HT1080 (cell line): ENCODE measurements around the gene UPB1. TPM values are rescaled to one million over a fixed set of nuclear protein-coding genes. Genes with fewer than 3 reads are reported as not detected.

Experiments
- DNase-seq: peaks from one replicate; pipeline ENCODE4 v3.0.0-alpha.2; 2015; ENCODE audit warnings: low read depth
- polyA plus RNA-seq, 2 experiments: library from polyadenylated mRNA; depleted of rRNA; stranded (reverse); fragments of >200 nt; gene quantifications; 2 replicates each; pipeline ENCODE4 v1.2.3, GENCODE V29; 2015
- total RNA-seq: library from RNA; depleted of rRNA; stranded (reverse); fragments of >200 nt; shearing (Covaris generic); gene quantifications from 2 replicates; pipeline ENCODE4 v1.2.3, GENCODE V29; 2014; rRNA removed

Gene UPB1
- not detected in 2 replicates for total RNA-seq
- 0.05 and 0.15 TPM in 2 replicates for polyA plus RNA-seq (2015; cell fraction: cytosol; rRNA removed)
- 0.14 and 0.45 TPM in 2 replicates for polyA plus RNA-seq (2015; cell fraction: nucleus; rRNA removed)

DNA sequence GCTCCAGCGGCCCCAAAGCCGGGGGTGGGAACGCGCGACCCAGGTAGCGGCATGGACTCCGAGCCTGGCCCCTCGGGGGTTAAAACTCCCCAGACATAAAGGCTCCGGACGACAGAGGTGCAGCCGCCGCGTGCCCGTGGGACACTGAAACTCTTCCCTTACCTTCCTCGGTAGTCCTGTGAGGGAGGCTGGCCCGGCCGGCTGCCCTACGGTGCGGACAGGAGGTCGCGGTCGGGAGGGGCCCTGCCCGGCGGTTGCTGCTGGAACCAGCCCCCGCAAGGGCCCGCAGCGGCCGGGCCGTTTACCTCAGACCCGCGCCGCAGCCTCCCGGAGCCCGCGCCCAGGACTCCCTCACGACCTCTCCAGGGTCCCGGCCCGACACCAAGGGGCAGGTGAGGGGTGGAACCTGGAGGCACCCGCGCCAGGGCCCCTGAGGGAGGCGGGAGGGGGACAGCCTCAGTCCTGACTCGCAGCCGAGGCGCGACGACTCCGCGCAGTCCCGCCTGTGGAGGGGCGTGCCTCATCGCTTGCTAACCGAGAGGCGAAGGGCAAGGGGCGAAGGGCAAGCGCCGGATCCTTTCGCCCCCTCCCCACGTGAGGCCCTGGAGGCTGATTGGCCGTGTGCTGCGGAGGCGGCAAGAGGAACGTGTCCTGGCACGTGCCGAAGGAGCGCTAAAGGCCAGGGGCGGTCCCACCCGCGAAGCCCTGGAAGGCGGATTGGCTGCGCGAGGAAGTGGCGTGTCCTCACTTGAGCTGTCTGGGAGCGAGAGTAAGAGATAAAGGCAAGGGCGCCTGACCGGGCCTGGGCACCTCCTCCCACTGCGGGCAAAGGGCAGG lies at the start of gene UPB1:
Gene UPB1, plus strand, starts transcription at position 805 of the 837 bp plus-strand sequence. CDS start 72 bp downstream, outside the sequence.
- no peak for DNase-seq

DNA sequence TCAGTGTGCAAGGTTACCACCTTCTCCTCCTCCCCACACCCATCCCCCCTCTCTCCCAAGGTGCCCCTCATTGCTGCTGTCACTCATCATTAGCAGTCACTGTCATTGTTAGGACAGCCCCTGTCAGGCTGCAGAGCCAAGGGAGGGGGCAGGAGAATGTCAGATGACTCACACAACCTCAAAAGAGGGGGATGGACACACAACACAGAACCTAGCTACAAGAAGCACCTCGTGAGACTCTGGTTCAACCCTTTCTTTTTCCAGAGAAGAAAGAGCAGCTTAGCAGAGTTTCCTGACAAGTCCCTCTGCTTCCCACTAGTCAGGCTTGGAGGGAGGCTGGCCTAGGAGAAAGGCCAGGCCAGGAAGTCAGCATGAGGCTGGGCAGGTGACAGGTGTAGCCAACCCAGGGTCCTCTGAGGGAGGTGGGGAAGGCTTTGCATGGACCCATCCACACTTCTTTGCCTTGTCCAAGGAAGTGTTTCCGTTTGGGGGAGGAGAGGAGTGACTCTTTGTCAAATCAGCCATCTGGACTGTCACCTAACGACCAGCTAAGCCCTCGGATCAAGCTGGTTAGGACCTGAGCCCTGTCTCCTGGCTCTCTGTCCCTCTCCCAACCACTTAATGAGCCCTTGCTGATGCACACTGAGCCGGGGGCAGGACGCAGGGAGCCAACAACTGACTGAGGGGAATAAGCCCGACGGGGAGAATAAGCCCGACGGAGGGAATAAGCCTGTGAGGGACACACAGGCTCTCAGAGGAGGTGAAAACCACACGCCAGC lies 49.5 kb upstream of the UPB1 start:
- peak; percentile 41 for DNase-seq

DNA sequence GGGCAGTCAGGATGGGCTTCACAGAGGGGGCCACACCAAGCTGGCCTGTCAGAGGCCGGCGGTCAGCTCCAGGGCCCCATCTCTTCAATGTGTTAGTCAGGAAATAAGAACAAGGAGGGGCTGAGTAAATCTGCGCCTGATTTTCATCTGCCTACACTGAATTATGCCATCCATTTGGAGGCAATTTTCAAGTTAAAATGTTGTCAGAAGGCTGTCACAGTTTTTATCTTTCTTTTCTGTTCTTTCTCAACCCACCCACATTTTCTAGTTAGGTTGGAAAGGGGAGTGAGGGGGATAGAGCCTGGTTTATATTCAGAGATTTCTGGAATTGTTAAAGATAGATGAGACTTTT lies 48.9 kb upstream of the UPB1 start:
- no peak for DNase-seq

DNA sequence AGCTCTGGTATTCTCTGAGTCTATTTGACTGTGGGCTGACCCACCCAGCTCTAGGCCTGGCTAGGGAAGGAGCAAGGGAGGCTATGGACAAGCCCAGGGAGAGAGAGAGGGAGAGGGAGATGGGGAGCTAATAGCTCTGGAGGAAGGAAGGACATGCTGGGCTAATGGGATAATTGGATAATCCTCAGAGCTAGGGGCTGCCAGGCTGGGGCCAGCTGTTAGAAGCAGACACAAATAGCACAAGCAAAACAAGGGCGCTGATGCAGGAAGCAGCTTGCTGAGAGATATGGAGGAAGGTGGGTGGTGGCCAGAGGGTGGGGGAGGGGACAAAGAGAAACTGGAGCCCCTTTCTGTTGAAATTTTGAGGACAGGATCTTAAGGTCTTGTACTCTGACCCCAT lies 44.5 kb upstream of the UPB1 start:
- no peak for DNase-seq

DNA sequence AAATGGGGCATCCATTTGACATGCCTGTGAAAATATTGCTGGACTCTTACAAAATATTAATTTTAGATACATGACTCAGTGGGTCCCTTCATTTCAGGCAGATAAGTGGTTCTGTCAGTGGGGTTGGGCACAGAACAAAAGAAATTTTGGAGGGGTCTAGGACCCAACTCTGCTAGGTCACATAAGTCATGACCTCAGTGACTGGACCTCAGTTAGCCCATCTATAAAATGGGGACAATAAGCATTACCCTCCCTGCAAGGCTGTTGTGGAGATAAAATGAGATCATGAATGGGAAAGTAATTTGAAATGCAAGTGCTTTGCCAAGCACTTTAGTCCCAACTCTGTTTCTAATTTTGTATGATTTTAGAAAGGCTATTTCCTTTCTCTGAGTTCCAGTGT lies 44.0 kb upstream of the UPB1 start:
- DNase-seq: no peak

DNA sequence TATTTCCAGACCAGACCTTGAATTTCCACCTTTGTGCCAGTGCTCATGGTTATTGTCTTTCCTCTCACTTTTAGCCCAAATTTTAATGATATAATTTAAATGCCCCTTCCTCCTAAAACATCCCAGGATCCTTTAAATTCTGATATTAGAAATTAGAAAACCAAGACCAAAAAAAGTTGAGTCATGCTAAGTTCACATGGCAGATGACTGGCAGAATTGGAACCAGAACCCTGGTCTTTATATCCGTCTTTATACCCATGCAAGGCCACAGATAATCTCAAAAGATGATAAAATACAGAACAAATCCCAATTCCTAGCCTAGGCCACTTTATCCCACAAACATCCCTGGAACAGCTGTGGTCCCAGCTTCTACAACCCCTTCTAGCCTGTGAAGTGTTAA lies 41.3 kb upstream of the UPB1 start:
- DNase-seq: no peak

DNA sequence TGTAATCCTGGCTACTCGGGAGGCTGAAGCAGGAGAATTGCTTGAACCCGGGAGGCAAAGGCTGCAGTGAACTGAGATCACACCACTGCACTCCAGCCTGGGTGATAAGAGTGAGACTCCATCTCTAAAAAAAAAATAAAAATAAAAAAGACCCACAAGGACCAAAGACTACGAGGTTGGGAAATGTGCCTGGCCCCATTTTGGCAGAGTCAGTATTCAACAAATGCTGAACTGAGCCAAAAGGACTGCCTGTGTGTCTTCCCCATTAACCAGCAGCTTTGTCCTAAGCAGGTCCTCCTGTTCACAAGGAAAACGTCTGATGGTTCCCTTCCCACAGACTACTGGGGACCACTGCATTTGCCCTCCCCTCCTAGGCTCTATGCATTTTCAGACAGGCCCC lies 40.1 kb upstream of the UPB1 start:
- no peak for DNase-seq

DNA sequence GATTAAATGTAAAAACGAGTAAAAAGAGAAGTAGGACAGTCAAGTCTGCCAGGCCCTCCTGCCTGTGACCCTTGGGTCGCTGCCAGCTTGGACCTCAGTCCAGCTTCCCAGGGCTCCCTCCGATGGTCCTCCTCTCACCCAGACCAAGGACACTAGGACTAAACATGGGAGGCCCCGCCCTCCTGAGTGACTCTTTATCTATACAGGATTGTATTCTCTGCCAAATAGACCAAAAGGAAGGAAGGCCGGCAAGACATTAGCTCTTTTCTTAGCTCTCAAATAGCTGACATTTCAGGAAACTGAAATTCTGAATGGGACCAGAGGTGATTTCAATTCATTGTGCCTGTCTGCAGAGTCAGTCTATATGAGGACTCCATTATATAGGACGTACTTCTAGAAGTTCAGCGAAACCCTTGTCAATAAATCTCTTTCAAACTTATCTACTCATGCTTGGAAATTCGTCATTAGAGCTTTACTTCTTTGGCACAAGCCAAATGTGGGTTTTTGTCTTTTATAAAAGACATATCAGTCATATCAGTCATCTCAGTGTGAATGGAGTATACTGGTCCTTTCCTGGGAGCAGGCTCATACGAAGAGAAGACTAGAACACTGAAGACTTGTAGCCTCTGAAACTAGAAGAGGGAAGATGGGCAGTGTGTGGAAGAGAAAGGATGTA lies 39.2 kb upstream of the UPB1 start:
- no peak for DNase-seq

DNA sequence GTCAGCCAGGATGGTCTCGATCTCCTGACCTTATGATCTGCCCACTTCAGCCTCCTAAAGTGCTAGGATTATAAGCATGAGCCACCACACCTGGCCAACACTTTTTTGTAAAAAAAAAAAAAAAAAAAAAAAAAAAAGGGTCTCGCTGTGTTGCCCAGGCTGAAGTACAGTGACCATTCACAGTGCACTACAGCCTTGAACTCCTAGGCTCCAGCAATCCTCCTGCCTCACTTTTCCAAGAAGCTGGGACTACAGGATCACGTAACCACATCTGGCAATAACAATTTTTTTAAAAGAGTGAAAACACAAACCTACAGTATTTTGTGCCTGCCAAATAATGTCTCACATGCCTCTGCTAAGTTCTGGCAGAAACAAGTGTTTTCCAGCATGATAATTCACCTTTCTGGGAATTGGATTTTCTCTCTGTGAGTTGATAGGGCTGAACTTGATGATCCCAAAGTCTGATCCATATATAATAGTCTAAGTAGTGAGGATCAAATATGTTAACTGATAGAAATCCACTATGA lies 37.2 kb upstream of the UPB1 start:
- DNase-seq: no peak

DNA sequence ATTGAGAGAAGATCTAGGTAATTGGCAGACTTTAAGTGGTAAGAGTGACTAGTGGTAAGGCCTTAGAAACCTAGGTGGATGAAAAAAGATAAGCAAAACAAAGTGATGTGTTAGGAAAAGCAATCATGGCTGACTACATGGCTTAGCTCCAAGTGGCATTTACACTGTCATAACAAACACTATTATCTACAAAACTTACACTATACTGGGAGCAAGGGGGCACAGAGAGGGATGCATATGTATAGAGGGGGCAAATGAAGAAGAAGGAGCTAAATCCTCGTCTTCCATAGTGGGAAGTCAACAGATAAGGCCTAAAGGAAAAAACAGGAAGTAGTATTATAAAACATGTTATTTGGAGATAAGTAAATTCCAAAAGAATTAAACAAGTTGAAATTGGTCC lies 35.2 kb upstream of the UPB1 start:
- no peak for DNase-seq

DNA sequence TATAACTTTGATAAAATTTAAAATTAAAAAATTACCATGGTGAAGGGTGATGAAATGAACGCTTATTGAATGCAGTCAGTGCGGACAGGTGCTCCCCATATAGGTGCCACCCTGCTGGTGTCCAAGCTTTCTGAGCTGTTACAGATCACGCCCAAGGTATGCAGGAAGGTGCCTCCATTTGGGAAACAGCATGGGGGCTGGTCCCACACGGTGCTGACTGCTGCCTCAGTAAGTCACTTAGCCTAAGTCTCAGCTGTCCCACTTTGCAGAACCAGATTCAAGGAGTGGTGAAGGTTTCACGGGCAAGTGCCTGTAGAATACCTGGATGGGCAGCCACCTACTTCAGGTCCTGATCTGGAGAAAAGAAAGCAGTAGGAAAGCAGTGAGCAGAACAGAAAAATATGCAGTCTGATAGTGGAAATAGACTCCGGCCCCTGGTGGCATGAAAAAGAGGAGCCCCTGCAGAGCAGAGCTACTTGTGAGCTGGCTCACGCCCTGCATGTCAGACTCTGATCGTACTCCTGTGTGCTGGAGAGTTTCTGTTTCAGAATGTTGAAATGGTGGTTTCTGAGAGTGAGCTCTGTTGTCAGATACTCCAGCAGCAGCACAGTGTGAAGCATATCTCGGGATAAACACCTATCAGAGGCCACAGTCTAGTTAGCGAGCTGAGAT lies 34.6 kb upstream of the UPB1 start:
- DNase-seq: no peak

DNA sequence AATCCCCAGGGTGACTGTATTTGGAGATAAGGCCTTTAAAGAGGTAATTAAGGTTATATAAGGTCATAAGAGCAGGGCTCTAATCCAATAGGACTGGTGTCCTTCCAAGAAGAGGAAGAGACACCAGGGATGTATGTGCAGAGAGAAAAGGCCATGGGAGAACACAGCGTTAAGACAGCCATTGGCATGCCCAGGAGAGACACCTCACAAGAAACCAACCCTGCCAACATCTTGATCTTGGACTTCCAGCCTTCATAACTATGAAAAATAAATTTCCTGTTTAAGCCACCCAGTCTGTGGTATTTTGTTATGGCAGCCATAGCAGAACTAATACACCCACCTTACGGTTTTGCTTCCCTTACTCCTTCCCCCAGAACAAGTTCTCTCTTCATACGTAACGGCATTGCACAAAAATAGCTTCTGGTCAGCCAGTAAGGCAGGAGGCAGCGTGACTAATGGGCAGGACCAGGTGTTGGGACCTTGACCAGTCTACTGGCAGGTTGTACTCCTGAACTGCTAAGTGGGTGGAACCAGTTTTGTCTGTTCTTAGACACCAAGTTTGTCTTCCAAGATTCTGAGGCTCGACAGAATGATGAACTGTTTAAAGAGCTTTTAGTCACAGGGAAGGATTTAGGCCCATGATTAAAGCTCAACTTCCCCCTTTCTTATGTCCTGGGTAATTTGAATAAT lies 31.9 kb upstream of the UPB1 start:
- no peak for DNase-seq

DNA sequence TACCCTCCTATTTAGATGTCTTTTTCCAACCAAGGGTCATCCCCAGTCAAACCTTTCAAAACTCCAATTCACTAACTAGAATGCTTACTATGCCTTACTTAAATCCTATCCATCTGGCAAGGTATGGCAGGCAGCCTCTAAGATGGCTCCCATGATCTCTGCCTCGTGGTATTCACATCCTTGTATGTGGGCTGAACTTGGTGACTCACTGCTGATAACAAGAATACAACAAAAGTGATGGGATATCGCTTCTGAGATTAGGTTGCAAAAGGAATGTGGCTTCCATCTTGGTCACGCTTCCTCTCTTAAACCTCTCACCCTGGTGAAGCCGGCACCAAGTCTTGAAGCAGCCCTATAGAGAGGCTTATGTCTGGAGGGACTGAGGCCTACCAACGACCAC lies 29.6 kb upstream of the UPB1 start:
- DNase-seq: peak; percentile 56

DNA sequence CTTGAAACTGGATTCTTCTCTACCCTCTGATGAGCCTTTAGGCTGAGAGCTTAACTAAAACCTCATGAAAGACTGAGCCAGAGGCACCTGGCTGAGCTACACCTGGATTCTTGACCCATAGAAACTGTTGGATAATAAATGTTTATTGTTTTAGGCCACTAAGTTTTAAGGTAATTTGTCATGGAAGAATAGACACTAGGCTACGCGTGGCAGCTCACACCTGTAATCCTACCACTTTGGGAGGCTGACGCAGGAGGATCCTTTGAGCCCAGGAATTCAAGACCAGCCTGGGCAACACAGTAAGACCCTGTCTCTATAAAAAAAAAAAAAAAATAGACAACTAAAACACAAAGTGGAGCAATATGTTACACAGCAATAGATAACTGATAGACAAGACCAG lies 29.2 kb upstream of the UPB1 start:
- no peak for DNase-seq

DNA sequence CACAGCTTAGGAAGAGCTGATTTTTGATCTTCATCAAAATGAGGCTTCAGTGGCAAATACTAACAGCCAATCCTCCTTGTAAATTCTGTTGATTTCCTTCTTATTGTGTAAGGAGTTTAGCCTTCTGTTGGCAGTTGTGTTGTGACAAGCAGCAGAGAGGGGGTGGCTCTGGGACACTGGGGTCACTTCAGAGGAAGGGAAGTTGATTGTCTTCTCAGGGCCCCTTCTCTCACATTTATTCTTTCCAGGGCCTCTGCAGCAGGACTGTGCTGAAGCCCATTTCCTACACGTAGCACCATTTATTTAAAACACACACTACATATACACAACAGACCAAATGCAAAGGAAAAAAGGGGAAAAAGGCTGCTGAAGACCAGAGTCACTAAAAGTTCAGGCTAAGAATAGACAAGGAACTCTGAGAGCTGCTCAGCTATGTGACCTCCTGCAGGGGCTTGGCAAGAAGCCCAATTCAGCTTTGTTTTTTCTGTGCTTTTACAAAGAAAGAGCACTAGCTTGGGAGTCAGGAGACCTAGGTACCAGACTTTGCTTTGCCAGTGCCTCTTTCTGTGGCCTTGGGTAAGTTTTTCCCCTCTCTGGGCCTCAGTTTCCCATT lies 28.3 kb upstream of the UPB1 start:
- DNase-seq: peak; percentile 61

DNA sequence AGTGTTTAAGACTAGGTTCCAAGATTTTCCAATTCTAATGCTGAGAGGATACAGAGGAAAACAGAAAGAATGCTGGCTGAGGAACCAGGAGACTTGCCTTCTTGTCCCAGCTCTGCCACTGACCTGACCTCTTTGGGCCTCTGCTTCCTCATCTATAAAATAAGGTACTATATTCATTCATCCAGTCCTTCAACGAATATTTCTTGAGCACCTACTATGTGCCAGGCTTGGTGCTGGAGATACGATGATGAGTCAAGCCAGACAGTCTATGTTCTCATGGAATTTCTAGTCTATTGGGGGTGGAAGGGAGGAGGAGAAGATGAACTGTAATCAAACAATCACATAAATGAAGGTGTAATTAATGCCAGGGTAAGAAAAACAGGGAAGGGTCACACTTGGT lies 27.8 kb upstream of the UPB1 start:
- no peak for DNase-seq

DNA sequence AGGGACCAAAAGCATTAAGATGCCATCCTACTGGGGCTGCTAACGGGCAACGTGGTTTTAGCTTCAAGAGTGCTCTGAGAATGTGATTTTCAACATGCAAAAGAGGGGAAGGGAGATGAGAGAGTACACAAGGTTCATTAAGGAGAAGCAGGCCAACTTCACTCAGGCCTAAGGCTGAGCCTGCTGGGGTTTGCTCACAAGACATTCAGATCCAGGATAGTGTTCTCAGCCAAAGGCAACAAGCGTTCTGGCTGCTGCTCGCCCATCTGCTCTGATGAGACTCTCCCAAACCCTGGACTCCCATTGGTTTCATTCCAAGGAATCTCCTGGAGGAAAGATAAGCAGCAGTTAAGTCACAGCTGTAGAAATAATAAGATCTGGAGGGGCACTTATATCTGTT lies 23.6 kb upstream of the UPB1 start:
- DNase-seq: no peak

DNA sequence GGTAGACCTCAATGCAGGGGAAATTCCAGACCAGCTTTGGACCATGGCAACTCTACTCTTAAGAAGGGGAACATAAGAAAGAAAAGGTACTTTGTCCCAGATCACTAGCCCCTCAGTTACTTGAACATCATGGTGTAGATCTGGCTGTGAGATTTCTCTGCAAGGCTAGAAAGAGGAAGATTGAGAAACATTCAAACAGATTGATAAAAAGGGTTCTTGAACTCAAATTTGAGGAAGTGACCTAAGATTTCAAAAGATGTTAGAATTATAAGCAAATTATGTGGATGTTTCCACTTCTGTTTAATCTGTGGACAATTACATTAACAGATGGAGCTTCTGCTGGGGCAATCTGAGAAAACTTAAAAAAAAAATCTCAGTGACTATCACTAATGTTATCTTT lies 21.8 kb upstream of the UPB1 start:
- DNase-seq: no peak

DNA sequence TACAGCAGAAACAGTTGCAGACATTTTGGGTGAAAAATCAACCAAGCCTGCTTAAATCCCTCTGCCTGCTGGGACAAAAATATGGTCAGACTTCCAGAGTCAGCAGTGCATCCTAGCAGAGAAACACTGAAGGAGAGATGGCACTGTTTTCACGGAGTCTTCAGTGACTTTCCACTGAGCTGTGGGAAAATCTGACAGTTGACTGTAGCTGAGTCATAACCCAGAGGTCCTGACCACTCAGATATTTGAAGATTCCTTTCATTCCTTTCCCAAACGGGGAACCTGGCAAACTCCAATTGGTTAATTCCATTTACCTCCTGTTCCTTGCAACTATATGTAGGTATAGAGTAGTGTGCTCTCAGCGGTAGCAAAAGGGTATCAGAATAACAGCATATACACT lies 20.9 kb upstream of the UPB1 start:
- peak; percentile 93 for DNase-seq

DNA sequence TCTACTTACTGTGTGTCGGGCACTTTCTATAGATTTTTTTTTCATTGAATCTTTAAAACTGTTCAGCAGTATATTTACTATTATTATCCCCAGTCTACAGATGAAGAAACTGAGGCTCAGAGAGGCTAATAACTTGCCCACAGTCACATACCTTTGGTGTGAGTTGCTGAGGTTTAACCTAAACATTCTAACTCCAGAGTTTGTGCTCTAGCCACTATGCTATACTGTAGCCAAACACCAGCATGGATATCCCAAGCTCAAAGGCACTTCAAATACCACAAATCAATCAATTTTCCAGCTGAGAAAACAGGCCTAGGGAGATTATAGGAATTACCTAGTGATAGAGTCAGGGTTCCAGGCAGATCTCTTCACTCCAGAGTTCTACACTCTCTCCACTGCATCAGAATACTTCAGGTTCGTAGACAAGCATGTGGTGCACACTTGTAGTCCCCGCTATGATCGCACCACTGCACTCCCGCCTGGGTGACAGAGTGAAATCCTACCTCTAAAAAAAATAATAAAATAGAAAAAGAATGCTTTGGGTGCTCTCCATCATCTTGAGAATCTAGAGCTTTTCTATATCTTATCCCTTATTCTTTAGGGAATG lies 20.4 kb upstream of the UPB1 start:
- no peak for DNase-seq
